A204.1 (cell line): ENCODE results near the gene C3orf52.
A peak's percentile ranks its signal among the peaks of the same experiment; 100 is the strongest.

Source experiments
- FAIRE-seq: peaks from 2 replicates; lab custom pipeline; 2012; peaks lifted over from hg19 to GRCh38; lab: Jason Lieb, UNC

C3orf52 gene

GRCh38 chr3:112136959-112137693 lies 50.9 kb downstream of the C3orf52 start:
- FAIRE-seq: peak; percentile 29

- FAIRE-seq: no peak
These were observed 51.6 kb downstream of the C3orf52 start for GRCh38 chr3:112137781-112138180.

GRCh38 chr3:112138219-112138969 lies 52.2 kb downstream of the C3orf52 start:
- no peak for FAIRE-seq

- FAIRE-seq: no peak
These were observed 54.4 kb downstream of the C3orf52 start for GRCh38 chr3:112140584-112140983.

GRCh38 chr3:112141293-112141692 lies 55.1 kb downstream of the C3orf52 start:
- no peak for FAIRE-seq

- FAIRE-seq: no peak
These were observed 57.1 kb downstream of the C3orf52 start for GRCh38 chr3:112143251-112143650.

GRCh38 chr3:112143689-112144088 lies 57.5 kb downstream of the C3orf52 start:
- no peak for FAIRE-seq

GRCh38 chr3:112149136-112149535 lies 62.9 kb downstream of the C3orf52 start:
- no peak for FAIRE-seq

GRCh38 chr3:112167758-112168157 lies 81.6 kb downstream of the C3orf52 start:
- FAIRE-seq: no peak
